ENCODE measurements around the gene TAF12. TPM values are rescaled to one million over a fixed set of nuclear protein-coding genes. Genes with fewer than 3 reads are reported as not detected.

TAF12 gene
- total and polyA plus RNA-seq, 4 donors: 9.5 to 14.5 (median 11.9) TPM

- Histone ChIP-seq H3K9ac (ENCODE audit: low read depth in 1 of 2, low read length in 2 of 2) (no peak overlapping the region), H3K4me3 (ENCODE audit: low read depth in 1 of 3, low read length in 3 of 3) (no peak overlapping the region), H3K27ac (ENCODE audit: low read depth in 1 of 2, low read length in 2 of 2) (no peak overlapping the region), H3K4me1 (ENCODE audit: control insufficient read depth in 4 of 4, insufficient read depth in 4 of 4, low read length in 3 of 4) (no peaks in the 10 kb centered on the region), H3K9me3 (ENCODE audit: control insufficient read depth in 4 of 4, low read length in 3 of 4) (no peaks in the 10 kb centered on the region), H3K36me3 (ENCODE audit: control insufficient read depth in 4 of 4, insufficient read depth in 3 of 4, low read depth in 1 of 4, low read length in 3 of 4) (peaks cover 19 to 44% (median 24%) of the 10 kb centered on the region in 4 donors), H3K27me3 (ENCODE audit: control insufficient read depth in 4 of 4, insufficient read depth in 4 of 4, low read length in 3 of 4) (no peaks in the 10 kb centered on the region)
- no peak for DNase-seq (ENCODE audit: low spot score)
- WGBS: 90% methylated on average over 6 of the region's 6 CpGs
- TF ChIP-seq EGR1 (IDR thresholded peaks at IDR 0.05; ENCODE audit: low read depth in 2 of 2) (no peak), HNF4G (IDR thresholded peaks at IDR 0.05) (no peak), ATF3 (IDR thresholded peaks at IDR 0.05) (no peak), CTCF (IDR thresholded peaks at IDR 0.05; ENCODE audit: low read depth, low read length, missing input control) (no peak), GABPA (IDR thresholded peaks at IDR 0.05 in 1 of 2, conservative IDR thresholded peaks at IDR 0.05 in 1 of 2) (no peak), HNF4A (conservative IDR thresholded peaks at IDR 0.05) (no peak)
- TF ChIP-seq, protein P1, sequence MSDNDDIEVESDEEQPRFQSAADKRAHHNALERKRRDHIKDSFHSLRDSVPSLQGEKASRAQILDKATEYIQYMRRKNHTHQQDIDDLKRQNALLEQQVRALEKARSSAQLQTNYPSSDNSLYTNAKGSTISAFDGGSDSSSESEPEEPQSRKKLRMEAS (IDR thresholded peaks at IDR 0.05): no peak
Observed at GRCh38 chr1:28604962-28605361, 37.9 kb downstream of the TAF12 start.

- no peak for TF ChIP-seq REST (IDR thresholded peaks at IDR 0.05)
- no peak for TF ChIP-seq TAF1 (conservative IDR thresholded peaks at IDR 0.05)
- TF ChIP-seq, protein P1 (IDR thresholded peaks at IDR 0.05): no peak
- TF ChIP-seq CTCF (IDR thresholded peaks at IDR 0.05; ENCODE audit: low read depth, low read length, missing input control): no peak
- TF ChIP-seq GABPA (IDR thresholded peaks at IDR 0.05 in 1 of 2, conservative IDR thresholded peaks at IDR 0.05 in 1 of 2): no peak
- no peak for TF ChIP-seq FOXA2 (IDR thresholded peaks at IDR 0.05)
- TF ChIP-seq HNF4G (IDR thresholded peaks at IDR 0.05): no peak
- no peak for TF ChIP-seq NR2F2 (IDR thresholded peaks at IDR 0.05)
- no peak for TF ChIP-seq RXRA (IDR thresholded peaks at IDR 0.05)
- no peak for TF ChIP-seq RAD21 (IDR thresholded peaks at IDR 0.05)
- TF ChIP-seq JUND (IDR thresholded peaks at IDR 0.05): no peak
- TF ChIP-seq ATF3 (IDR thresholded peaks at IDR 0.05): no peak
- TF ChIP-seq EGR1 (IDR thresholded peaks at IDR 0.05; ENCODE audit: low read depth in 2 of 2): no peak
- TF ChIP-seq YY1 (IDR thresholded peaks at IDR 0.05): no peak
- TF ChIP-seq FOXA1 (IDR thresholded peaks at IDR 0.05): no peak
- TF ChIP-seq SP1 (IDR thresholded peaks at IDR 0.05): no peak
- no peaks in the 10 kb centered on the region for H3K27me3 ChIP-seq (ENCODE audit: control insufficient read depth in 4 of 4, insufficient read depth in 4 of 4, low read length in 3 of 4)
- no peaks in the 10 kb centered on the region for H3K4me1 ChIP-seq (ENCODE audit: control insufficient read depth in 4 of 4, insufficient read depth in 4 of 4, low read length in 3 of 4)
- no peak overlapping the region for H3K4me3 ChIP-seq (ENCODE audit: low read depth in 1 of 3, low read length in 3 of 3)
- no peak overlapping the region for H3K9ac ChIP-seq (ENCODE audit: low read depth in 1 of 2, low read length in 2 of 2)
- WGBS: 85% methylated on average over 5 of the region's 5 CpGs
- H3K36me3 ChIP-seq (ENCODE audit: control insufficient read depth in 4 of 4, insufficient read depth in 3 of 4, low read depth in 1 of 4, low read length in 3 of 4): peaks cover 16 to 44% (median 24%) of the 10 kb centered on the region in 4 donors
- no peak overlapping the region for H3K27ac ChIP-seq (ENCODE audit: low read depth in 1 of 2, low read length in 2 of 2)
- no peak for DNase-seq (ENCODE audit: low spot score)
- H3K9me3 ChIP-seq (ENCODE audit: control insufficient read depth in 4 of 4, low read length in 3 of 4): no peaks in the 10 kb centered on the region
Observed at GRCh38 chr1:28604411-28604810, 38.5 kb downstream of the TAF12 start.

All from liver (tissue), 9 donors.